Measurements from ENCODE around the gene SUN1.

DNA sequence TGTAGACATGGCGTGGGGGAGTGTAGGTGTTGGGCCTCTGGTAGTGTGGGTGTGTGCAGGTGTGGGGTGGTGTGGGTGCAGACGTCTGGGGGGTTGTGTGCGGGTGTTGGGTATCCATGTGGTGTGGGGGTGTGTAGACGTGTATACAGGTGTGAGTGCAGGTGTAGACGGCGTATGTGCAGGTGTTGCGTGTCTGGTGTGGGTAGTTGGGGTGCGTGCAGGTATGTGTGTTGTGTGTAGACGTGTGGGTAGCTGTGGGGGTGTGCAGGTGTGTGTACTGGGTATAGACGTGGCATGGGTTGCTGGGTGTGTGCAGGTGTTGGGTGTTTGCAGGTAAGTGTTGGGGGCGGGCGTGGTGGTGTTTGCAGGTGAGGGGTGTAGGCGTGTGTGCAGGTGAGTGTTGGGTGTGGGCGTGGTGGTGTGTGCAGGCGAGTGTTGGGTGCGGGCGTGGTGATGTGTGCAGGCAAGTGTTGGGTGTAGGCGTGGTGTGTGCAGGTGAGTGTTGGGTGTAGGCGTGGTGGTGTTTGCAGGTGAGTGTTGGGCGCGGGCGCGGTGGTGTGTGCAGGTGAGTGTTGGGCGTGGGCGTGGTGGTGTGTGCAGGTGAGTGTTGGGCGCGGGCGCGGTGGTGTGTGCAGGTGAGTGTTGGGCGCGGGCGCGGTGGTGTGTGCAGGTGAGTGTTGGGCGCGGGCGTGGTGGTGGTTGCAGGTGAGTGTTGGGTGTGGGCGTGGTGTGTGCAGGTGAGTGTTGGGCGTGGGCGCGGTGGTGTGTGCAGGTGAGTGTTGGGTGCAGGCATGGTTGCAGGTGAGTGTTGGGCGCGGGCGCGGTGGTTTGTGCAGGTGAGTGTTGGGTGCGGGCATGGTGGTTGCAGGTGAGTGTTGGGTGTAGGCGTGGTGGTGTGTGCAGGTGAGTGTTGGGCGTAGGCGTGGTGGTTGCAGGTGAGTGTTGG is 60.6 kb downstream of the SUN1 start:
- TF ChIP-seq CTCF (conservative IDR thresholded peaks at IDR 0.05 in 1 of 2, IDR thresholded peaks at IDR 0.05 in 1 of 2; ENCODE audit: low read depth in 1 of 2, low read length in 2 of 2) (no peak), EZH2 (IDR thresholded peaks at IDR 0.05; ENCODE audit: low read length, missing control alignments) (no peak)

Measured in fibroblast of lung (primary cell).